Measurements from ENCODE around the gene NDUFA11.

Gene NDUFA11

GRCh38 chr19:5873617-5874199 lies 29.9 kb downstream of the NDUFA11 start:
- no peak for DNase-seq (ENCODE audit: extremely low spot score)
- CTCF ChIA-PET, result no interaction called here
- POLR2A ChIA-PET, result no interaction called here
- no peak for TF ChIP-seq CTCF (IDR thresholded peaks at IDR 0.05; ENCODE audit: control extremely low read depth, extremely low read depth, low read depth, missing control alignments)

- ChIA-PET POLR2A (interaction anchor here (0.6 kb wide), 1 partner anchor 669 kb away, joined by 7 read pairs; no protein-coding TSS in a partner anchor), CTCF (no interaction called here)
- DNase-seq (ENCODE audit: extremely low spot score), result no peak
- no peak for TF ChIP-seq CTCF (IDR thresholded peaks at IDR 0.05; ENCODE audit: control extremely low read depth, extremely low read depth, low read depth, missing control alignments)
Measured at GRCh38 chr19:5870986-5871394, 32.6 kb downstream of the NDUFA11 start.

GRCh38 chr19:5867201-5868136 lies 36.1 kb downstream of the NDUFA11 start:
- no peak for TF ChIP-seq CTCF (IDR thresholded peaks at IDR 0.05; ENCODE audit: control extremely low read depth, extremely low read depth, low read depth, missing control alignments)
- ChIA-PET CTCF (no interaction called here), POLR2A (no interaction called here)
- no peak for DNase-seq (ENCODE audit: extremely low spot score)

- ChIA-PET CTCF (no interaction called here), POLR2A (no interaction called here)
- no peak for TF ChIP-seq CTCF (IDR thresholded peaks at IDR 0.05; ENCODE audit: control extremely low read depth, extremely low read depth, low read depth, missing control alignments)
- no peak for DNase-seq (ENCODE audit: extremely low spot score)
Measured at GRCh38 chr19:5865772-5866171, 37.8 kb downstream of the NDUFA11 start.

- no peak for DNase-seq (ENCODE audit: extremely low spot score)
- TF ChIP-seq CTCF (IDR thresholded peaks at IDR 0.05; ENCODE audit: control extremely low read depth, extremely low read depth, low read depth, missing control alignments), result no peak
- ChIA-PET CTCF (no interaction called here), POLR2A (no interaction called here)
Measured at GRCh38 chr19:5864725-5865486, 38.7 kb downstream of the NDUFA11 start.

- ChIA-PET CTCF (no interaction called here), POLR2A (no interaction called here)
- TF ChIP-seq CTCF (IDR thresholded peaks at IDR 0.05; ENCODE audit: control extremely low read depth, extremely low read depth, low read depth, missing control alignments), result no peak
- DNase-seq (ENCODE audit: extremely low spot score), result no peak
Measured at GRCh38 chr19:5864013-5864720, 39.4 kb downstream of the NDUFA11 start.

Data from GM10248 (cell line).